Smooth muscle cell (in vitro differentiated cells): ENCODE results near the gene CMYA5. TPM values are rescaled to one million over a fixed set of nuclear protein-coding genes. Genes with fewer than 3 reads are reported as not detected.

Source experiments
- DNase-seq: peaks from one replicate; lab custom pipeline; 2025; ENCODE audit not compliant: unreplicated experiment; lab: John Stamatoyannopoulos, UW
- H2AFZ ChIP-seq: fragments of 200-600 bp; sonication (generic); 2 replicates; pipeline ENCODE4 v1.6.0; 2016; ENCODE audit warnings: antibody characterized with exemption, low read depth, mild to moderate bottlenecking
- H3F3A ChIP-seq: fragments of 200-600 bp; sonication (generic); 2 replicates; pipeline ENCODE4 v1.6.0; 2017; ENCODE audit warnings: antibody characterized with exemption, low read depth
- H3K27ac ChIP-seq: fragments of 200-600 bp; sonication (generic); 2 replicates; pipeline ENCODE4 v1.5.1; 2016; ENCODE audit warnings: low read depth, mild to moderate bottlenecking
- H3K27me3 ChIP-seq: fragments of 200-600 bp; sonication (generic); 2 replicates; pipeline ENCODE4 v1.6.1; 2016; ENCODE audit warnings: low read depth, mild to moderate bottlenecking
- H3K36me3 ChIP-seq: fragments of 200-600 bp; sonication (generic); 2 replicates; pipeline ENCODE4 v1.5.1; 2016; ENCODE audit warnings: low read depth
- H3K4me1 ChIP-seq: fragments of 200-600 bp; sonication (generic); 2 replicates; pipeline ENCODE4 v1.5.1; 2016; ENCODE audit warnings: low read depth
- H3K4me2 ChIP-seq: fragments of 200-600 bp; sonication (generic); 2 replicates; pipeline ENCODE4 v1.6.0; 2016; ENCODE audit warnings: mild to moderate bottlenecking
- H3K4me3 ChIP-seq: fragments of 200-600 bp; sonication (generic); 2 replicates; pipeline ENCODE4 v1.5.1; 2016; ENCODE audit warnings: mild to moderate bottlenecking
- H3K79me2 ChIP-seq: fragments of 200-600 bp; sonication (generic); 2 replicates; pipeline ENCODE4 v1.6.0; 2016; ENCODE audit warnings: low read depth, mild to moderate bottlenecking
- H3K9ac ChIP-seq: fragments of 200-600 bp; sonication (generic); 2 replicates; pipeline ENCODE4 v1.6.0; 2016; ENCODE audit warnings: low read depth
- H3K9me3 ChIP-seq: fragments of 200-600 bp; sonication (generic); replicated peaks from 2 replicates; pipeline ENCODE4 v1.5.1; 2016; ENCODE audit warnings: low read depth
- H4K20me1 ChIP-seq: fragments of 200-600 bp; sonication (generic); 2 replicates; pipeline ENCODE4 v1.6.0; 2016; ENCODE audit warnings: low read depth
- CTCF ChIP-seq: fragments of 200-600 bp; sonication (generic); IDR thresholded peaks from 2 replicates; pipeline ENCODE4 v1.5.1; 2017; ENCODE audit warnings: borderline replicate concordance, mild to moderate bottlenecking, antibody characterized with exemption; ENCODE audit not compliant: insufficient read depth, poor library complexity, severe bottlenecking
- WGBS: methylation state at CpG from one replicate; pipeline ENCODE4 v1.1.7; 2016; ENCODE audit warnings: low lambda C conversion rate; 5-methylcytosine and 5-hydroxymethylcytosine counted together
- polyA plus RNA-seq: library from polyadenylated mRNA; unstranded; fragments of >200 nt; fragmentation: Nextera tagmentation; extraction: Ambion mirVana; gene quantifications from 2 replicates; pipeline ENCODE4 v1.2.1, GENCODE V29; 2016
- total RNA-seq: library from RNA; depleted of rRNA; stranded (reverse); fragments of >200 nt; gene quantifications from 2 replicates; pipeline ENCODE4 v1.2.3, GENCODE V29; 2014

CMYA5 gene
- total and polyA plus RNA-seq, 2 experiments from 2014 or later: 0.31 to 1.9 TPM

DNA sequence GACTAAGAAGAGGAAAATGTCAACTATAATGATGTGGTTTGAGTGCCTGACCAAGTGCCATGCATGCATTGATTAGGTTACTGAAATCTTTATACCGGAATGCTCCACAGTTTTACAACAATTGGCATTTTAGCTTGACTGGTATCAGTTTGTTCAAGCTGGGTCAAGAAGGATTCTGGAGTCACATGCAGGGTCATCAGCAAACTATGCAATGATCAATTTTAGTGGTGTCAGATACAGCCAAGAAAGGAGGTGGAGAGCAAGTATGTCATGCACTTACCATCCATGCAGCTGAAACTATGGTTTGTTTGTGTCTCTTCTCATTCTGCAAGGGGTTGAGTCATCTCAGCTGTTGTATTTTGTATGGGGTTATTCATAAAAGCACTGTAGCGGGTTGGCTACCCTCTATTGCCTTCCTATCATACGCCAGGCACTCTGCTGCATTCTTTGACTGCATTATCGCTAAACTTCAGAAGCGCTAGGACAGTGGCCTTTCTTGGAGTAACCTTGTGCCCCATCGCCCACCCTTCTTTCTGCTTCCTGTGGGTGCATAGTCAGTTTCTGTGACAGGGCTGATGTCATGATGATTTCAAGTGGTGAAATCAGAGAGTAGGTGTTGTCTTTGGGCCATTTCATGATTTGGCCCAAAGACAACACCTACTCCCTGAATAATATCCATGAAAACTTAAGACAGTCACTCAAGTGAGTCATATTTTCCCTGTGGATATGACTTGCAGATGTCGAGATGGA is 156.0 kb downstream of the CMYA5 start:
- 62% methylated on average over 7 of the region's 7 CpGs for WGBS
- no peak overlapping the region for H2AFZ ChIP-seq

DNA sequence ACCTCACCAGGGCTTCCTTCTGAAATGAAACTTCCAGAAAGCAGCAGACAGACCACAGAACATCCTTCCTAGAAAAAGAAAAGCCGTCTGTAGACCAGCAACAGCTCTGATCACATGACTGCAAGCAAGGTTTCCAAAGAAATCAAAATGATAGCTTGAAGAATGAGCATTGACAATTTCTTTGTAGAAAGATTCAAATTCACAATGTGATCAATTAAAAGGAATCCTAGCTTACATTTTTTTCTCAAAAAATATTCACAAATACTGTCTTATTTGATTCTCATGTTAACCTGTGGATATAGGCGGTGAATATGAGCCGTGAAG is 156.5 kb downstream of the CMYA5 start:
- H3K79me2 ChIP-seq: no peaks in the 10 kb centered on the region
- 71% methylated on average over 3 of the region's 3 CpGs for WGBS
- H3K4me2 ChIP-seq: peak overlapping the region; percentile 30
- H3K27ac ChIP-seq: peak overlapping the region; percentile 53
- peaks cover 5% of the 10 kb centered on the region for H3K4me1 ChIP-seq
- H3K9me3 ChIP-seq: no peaks in the 10 kb centered on the region
- no peak for DNase-seq
- H3K27me3 ChIP-seq: no peaks in the 10 kb centered on the region
- H3K36me3 ChIP-seq: no peaks in the 10 kb centered on the region
- TF ChIP-seq CTCF: no peak
- no peak overlapping the region for H3K9ac ChIP-seq
- no peak overlapping the region for H3K4me3 ChIP-seq
- no peaks in the 10 kb centered on the region for H4K20me1 ChIP-seq
- H2AFZ ChIP-seq: no peak overlapping the region
- no peaks in the 10 kb centered on the region for H3F3A ChIP-seq

More for the DNA sequence above, 156.0 kb downstream of the CMYA5 start:
- Histone ChIP-seq H3K9ac (no peak overlapping the region), H3K79me2 (no peaks in the 10 kb centered on the region), H3K27me3 (no peaks in the 10 kb centered on the region), H3K4me2 (peak overlapping the region; percentile 30), H3K27ac (peak overlapping the region; percentile 53), H3K4me3 (no peak overlapping the region), H3K9me3 (no peaks in the 10 kb centered on the region), H4K20me1 (no peaks in the 10 kb centered on the region), H3F3A (no peaks in the 10 kb centered on the region), H3K36me3 (no peaks in the 10 kb centered on the region), H3K4me1 (peaks cover 3% of the 10 kb centered on the region)
- TF ChIP-seq CTCF: no peak
- no peak for DNase-seq

DNA sequence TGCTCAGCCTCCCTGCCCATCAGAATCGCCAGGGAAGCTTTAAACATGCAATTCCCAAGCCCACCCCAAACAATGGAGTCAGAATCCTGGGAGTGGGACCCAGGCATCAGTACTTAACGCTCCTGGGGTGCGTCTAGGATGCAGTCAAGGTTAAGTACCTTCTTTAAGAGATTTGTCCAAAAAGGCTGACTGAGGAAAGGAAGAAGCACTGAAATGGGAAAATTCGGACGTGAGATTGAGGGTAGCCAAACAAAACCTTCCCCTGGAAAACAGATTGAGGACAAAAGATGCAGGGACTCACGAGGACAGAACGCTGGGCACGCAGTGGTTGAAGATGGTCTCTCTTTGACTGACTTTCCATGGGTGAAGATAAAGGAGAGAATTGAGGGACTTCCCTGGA is 157.9 kb downstream of the CMYA5 start:
- no peaks in the 10 kb centered on the region for H3F3A ChIP-seq
- H3K27ac ChIP-seq: no peak overlapping the region
- WGBS: 89% methylated on average over 8 of the region's 8 CpGs

More for the DNA sequence above, 157.9 kb downstream of the CMYA5 start:
- no peaks in the 10 kb centered on the region for H3K36me3 ChIP-seq
- no peak overlapping the region for H3K4me2 ChIP-seq
- H3K27me3 ChIP-seq: no peaks in the 10 kb centered on the region
- TF ChIP-seq CTCF: no peak
- H3K79me2 ChIP-seq: no peaks in the 10 kb centered on the region
- no peak for DNase-seq
- H4K20me1 ChIP-seq: no peaks in the 10 kb centered on the region
- no peak overlapping the region for H3K4me3 ChIP-seq
- no peak overlapping the region for H3K9ac ChIP-seq
- H3K4me1 ChIP-seq: peaks cover 13% of the 10 kb centered on the region
- no peak overlapping the region for H2AFZ ChIP-seq
- no peaks in the 10 kb centered on the region for H3K9me3 ChIP-seq
